NCI-H1436 (cell line): ENCODE results near the gene UBASH3B.
A peak's percentile ranks its signal among the peaks of the same experiment; 100 is the strongest.
"Not testable (repeated sequence)": the region's sequence is repeated elsewhere in the genome, so short reads cannot be mapped to it uniquely, and the experiment has no call there.

Source experiments
- DNase-seq: peaks from one replicate; lab custom pipeline; 2025; lab: John Stamatoyannopoulos, UW

UBASH3B gene

DNA sequence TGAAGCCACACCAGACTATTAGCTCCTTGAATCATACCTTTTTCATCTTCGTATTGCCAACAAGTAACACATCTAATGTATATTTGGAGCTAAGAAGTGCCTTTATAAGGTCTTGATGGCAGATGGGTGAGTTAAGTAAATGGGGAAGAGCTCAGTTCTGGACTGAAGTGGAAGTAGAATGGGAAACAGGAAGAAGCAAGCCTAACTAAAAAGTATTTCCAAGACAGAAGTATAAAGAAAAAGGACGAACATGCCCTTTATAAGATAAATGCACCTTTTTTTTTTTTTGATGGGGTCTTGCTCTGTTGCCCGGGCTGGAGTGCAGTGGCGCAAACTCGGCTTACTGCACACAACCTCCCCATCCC is 197.3 kb downstream of the UBASH3B start:
- no peak for DNase-seq

DNA sequence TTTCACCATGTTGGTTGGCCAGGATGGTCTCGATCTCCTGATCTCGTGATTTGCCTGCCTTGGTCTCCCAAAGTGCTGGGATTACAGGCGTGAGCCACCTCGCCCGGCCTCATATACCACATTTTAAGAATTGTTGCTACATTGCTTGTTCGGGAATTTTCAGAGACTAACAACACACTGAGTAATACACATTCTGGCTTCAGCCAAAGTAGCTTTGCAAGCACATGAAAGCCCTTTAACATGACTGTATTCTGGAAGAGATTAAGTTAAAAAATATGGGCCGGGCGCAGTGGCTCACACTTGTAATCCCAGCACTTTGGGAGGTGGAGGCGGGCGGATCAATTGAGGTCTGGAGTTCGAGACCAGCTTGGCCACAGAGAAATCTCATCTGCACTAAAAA is 197.7 kb downstream of the UBASH3B start:
- no peak for DNase-seq

DNA sequence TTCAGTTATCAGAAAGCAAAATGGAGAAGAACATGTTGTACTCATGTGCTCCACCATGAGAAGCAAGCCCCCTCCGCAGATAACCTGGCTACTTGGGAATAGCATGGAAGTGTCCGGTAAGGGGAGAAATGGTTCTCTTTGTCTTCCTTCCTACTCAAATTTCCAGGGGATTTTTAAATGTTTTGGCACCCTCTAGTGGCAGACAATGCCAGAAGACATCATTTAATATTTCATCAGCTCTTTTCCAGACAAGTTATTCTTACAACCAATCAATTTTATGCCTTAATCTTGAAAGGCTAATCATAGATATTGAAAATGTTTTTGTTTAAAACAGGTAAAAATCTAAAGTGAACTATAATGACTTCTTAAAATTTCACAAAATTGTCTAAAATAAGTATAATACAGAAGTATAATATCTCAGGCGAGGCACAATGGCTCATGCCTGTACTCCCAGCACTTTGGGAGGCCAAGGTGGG is 198.5 kb downstream of the UBASH3B start:
- DNase-seq = peak; percentile 34

DNA sequence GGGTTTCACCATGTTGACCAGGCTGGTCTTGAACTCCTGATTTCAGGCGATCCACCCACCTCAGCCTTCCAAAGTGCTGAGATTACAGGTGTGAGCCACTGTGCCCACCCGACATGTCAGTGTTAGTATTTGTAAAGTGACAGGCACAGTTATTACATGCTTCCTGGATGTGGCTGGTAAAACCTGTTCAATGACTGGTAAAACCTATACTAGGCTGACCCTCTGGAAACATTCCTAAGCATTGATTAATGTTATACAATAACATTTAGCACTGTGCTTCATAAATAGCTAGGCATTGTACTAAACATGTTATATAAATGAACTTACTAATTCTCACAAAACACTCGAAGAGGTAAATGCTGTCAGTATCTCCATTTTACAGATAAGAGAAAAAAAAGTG is 206.1 kb downstream of the UBASH3B start:
- no peak for DNase-seq

DNA sequence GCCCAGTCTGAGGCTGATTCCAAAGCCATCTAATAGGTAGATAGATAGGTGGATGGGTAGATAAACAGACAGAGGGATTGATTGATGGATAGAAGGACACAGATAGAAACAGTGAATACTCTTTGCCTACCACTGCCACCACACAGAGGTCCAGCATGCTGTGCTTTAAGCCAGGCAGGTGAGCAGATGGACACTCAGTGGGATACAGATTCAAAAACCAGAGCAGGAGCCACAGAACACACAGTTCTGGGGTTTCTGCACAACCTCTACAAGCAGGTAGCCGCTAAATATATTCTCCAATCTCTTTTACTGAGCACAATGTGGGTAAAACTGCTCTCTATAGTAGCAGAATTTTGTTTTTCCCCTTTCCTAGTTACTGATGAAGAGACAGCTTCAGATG is 206.6 kb downstream of the UBASH3B start:
- DNase-seq = no peak

DNA sequence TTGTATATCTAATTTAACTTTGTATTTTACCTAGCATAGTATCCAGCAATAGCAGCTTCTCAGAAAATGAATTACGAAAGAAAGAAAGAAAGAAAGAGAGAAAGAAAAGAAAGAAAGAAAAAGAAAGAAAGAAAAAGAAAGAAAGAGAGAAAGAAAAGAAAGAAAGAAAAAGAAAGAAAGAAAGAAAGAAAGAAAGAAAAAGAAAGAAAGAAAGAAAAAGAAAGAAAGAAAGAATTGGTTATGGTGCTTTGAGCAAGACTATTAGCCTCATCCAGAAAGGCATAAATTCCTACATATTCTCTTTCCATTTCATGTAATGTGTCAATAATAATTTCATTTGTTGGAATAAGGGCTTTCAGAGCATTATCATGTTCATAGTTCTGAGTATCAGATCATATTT is 207.6 kb downstream of the UBASH3B start:
- DNase-seq = not testable (repeated sequence)

DNA sequence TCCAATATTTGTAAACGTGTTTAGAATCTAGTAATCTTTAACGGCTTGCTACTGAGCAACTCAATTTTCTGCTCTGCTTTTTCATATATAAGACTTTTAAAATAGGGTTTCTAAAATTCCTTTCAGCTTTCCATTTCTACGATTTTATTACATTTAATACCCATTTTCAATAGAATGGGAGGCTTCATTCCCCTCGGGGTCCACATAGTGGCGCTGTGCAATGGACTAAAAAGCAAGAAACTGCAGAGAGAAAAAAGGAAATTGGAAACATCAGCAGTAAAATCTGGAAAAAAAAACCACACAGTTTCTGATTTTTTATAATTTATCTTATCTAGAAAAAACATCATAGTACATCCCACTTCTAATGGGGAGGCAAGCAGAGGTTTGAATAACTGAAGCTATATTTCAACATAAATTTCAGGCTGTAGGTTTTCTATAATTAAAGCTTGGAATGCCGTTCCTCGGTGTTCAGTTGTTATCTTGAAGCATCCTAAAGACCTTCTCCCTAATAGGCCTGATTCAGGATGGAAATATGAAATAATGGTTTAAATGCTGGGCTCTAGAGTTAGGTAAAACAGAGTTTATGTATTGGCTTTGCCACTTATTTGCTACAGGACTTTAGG is 208.3 kb downstream of the UBASH3B start:
- DNase-seq = peak; percentile 7
